ENCODE measurements around the gene PGM3. TPM values are rescaled to one million over a fixed set of nuclear protein-coding genes. Genes with fewer than 3 reads are reported as not detected.
A peak's percentile ranks its signal among the peaks of the same experiment; 100 is the strongest.

Gene PGM3
- total and polyA plus RNA-seq, 3 donors from 2014 or later, result 27.9 to 69.1 (median 36.3) TPM

- intact Hi-C loops (cut with DNase I; ENCODE audit: low total_unique reads), result no loop called here
- Histone ChIP-seq H3K9me3 (no peaks in the 10 kb centered on the region), H3K4me1 (no peaks in the 10 kb centered on the region)
Observed at GRCh38 chr6:83220121-83220520, 27.1 kb upstream of the PGM3 start.

GRCh38 chr6:83218646-83219045 lies 25.6 kb upstream of the PGM3 start:
- Histone ChIP-seq H3K36me3 (ENCODE audit: low read depth, missing control alignments) (no peaks in the 10 kb centered on the region), H3K4me3 (no peak overlapping the region), H3K27ac (no peak overlapping the region), H3K4me1 (no peaks in the 10 kb centered on the region), H3K27me3 (no peaks in the 10 kb centered on the region), H3K9me3 (no peaks in the 10 kb centered on the region)
- 41 to 62% methylated on average over 3 of the region's 3 CpGs for WGBS, 2 donors
- intact Hi-C loops (cut with DNase I; ENCODE audit: low total_unique reads), result loop anchor here (10.0 kb wide), 1 partner anchor 296 kb away; the partner anchor contains the start of gene PRSS35
- no peak for DNase-seq
- TF ChIP-seq POLR2A (IDR thresholded peaks at IDR 0.05), result no peak
- TF ChIP-seq CTCF (IDR thresholded peaks at IDR 0.05), result no peak

More at GRCh38 chr6:83220121-83220520, 27.1 kb upstream of the PGM3 start:
- Histone ChIP-seq H3K4me3 (no peak overlapping the region), H3K27me3 (no peaks in the 10 kb centered on the region), H3K27ac (no peak overlapping the region), H3K36me3 (ENCODE audit: low read depth, missing control alignments) (no peaks in the 10 kb centered on the region)
- DNase-seq, result no peak
- TF ChIP-seq POLR2A (IDR thresholded peaks at IDR 0.05) (no peak), CTCF (IDR thresholded peaks at IDR 0.05) (no peak)

GRCh38 chr6:83216806-83217205 lies 23.7 kb upstream of the PGM3 start:
- Histone ChIP-seq H3K4me3 (no peak overlapping the region), H3K27me3 (no peaks in the 10 kb centered on the region), H3K9me3 (no peaks in the 10 kb centered on the region), H3K36me3 (ENCODE audit: low read depth, missing control alignments) (no peaks in the 10 kb centered on the region), H3K4me1 (no peaks in the 10 kb centered on the region), H3K27ac (no peak overlapping the region)
- no peak for DNase-seq
- TF ChIP-seq POLR2A (IDR thresholded peaks at IDR 0.05) (no peak), CTCF (IDR thresholded peaks at IDR 0.05) (no peak)
- intact Hi-C loops (cut with DNase I; ENCODE audit: low total_unique reads), result loop anchor here (10.0 kb wide), 1 partner anchor 298 kb away; the partner anchor contains the start of gene PRSS35

- WGBS, 2 donors, result 38 to 41% methylated on average over 7 of the region's 7 CpGs
- Histone ChIP-seq H3K36me3 (ENCODE audit: low read depth, missing control alignments) (no peaks in the 10 kb centered on the region), H3K27ac (no peak overlapping the region), H3K4me3 (no peak overlapping the region), H3K4me1 (no peaks in the 10 kb centered on the region), H3K27me3 (no peaks in the 10 kb centered on the region), H3K9me3 (no peaks in the 10 kb centered on the region)
- peak; percentile 82 for DNase-seq
- peak; percentile 38 to 68 (median 65) for TF ChIP-seq CTCF (IDR thresholded peaks at IDR 0.05)
- no peak for TF ChIP-seq POLR2A (IDR thresholded peaks at IDR 0.05)
- intact Hi-C loops (cut with DNase I; ENCODE audit: low total_unique reads), result loop anchor here (10.0 kb wide), 1 partner anchor 299 kb away; the partner anchor contains the start of gene PRSS35
Observed at GRCh38 chr6:83215131-83216047, 22.3 kb upstream of the PGM3 start.

Measured in testis (tissue), 3 donors.